Mesenchymal stem cell (in vitro differentiated cells and primary cell): ENCODE measurements around the gene MMRN1.

Experiments used
- DNase-seq: peaks from one replicate; pipeline ENCODE4 v3.0.0-alpha.2; 2013
- H2AFZ ChIP-seq: one replicate; pipeline ENCODE4 v1.6.1; 2013; ENCODE audit warnings: low read depth, mild to moderate bottlenecking, control low read depth, inconsistent platforms, low read length, moderate library complexity
- H2AK5ac ChIP-seq: 2 replicates; pipeline ENCODE4 v1.6.1; 2013; ENCODE audit warnings: low read length, moderate library complexity, mild to moderate bottlenecking, inconsistent platforms; ENCODE audit not compliant: severe bottlenecking
- H2BK120ac ChIP-seq: one replicate; pipeline ENCODE4 v1.6.1; 2013; ENCODE audit warnings: low read depth, mild to moderate bottlenecking, inconsistent platforms, low read length, moderate library complexity
- H2BK12ac ChIP-seq, 2 experiments: one replicate each; pipeline ENCODE4 v1.6.1; 2013; ENCODE audit warnings: inconsistent platforms in 2 of 2, low read length in 2 of 2, mild to moderate bottlenecking in 2 of 2, moderate library complexity in 2 of 2, control low read depth in 1 of 2
- H2BK15ac ChIP-seq: one replicate; pipeline ENCODE4 v1.6.1; 2013; ENCODE audit warnings: mild to moderate bottlenecking, low read depth, inconsistent platforms; ENCODE audit not compliant: poor library complexity, severe bottlenecking
- H2BK5ac ChIP-seq: 2 replicates; pipeline ENCODE4 v1.6.1; 2013; ENCODE audit warnings: low read depth, mild to moderate bottlenecking, low read length, control low read depth, inconsistent platforms; ENCODE audit not compliant: poor library complexity, severe bottlenecking
- H3K14ac ChIP-seq, 2 experiments: one replicate each; pipeline ENCODE4 v1.6.1; 2013; ENCODE audit warnings: inconsistent platforms in 2 of 2, low read length in 2 of 2, control low read depth in 1 of 2, mild to moderate bottlenecking in 1 of 2, moderate library complexity in 1 of 2
- H3K18ac ChIP-seq, 2 experiments: one replicate each; pipeline ENCODE4 v1.6.1; 2013; ENCODE audit warnings: inconsistent platforms in 2 of 2, low read length in 2 of 2, control low read depth in 1 of 2, low read depth in 1 of 2, mild to moderate bottlenecking in 1 of 2
- H3K23ac ChIP-seq, 2 experiments: one replicate each; pipeline ENCODE4 v1.6.1; 2013; ENCODE audit warnings: inconsistent platforms in 2 of 2, low read length in 2 of 2, mild to moderate bottlenecking in 2 of 2, moderate library complexity in 2 of 2, control low read depth in 1 of 2
- H3K27ac ChIP-seq: 2 replicates; pipeline ENCODE4 v1.5.1; 2013; ENCODE audit warnings: mild to moderate bottlenecking, moderate library complexity, low read length, control low read depth, inconsistent platforms; ENCODE audit not compliant: poor library complexity, severe bottlenecking
- H3K27me3 ChIP-seq, 2 experiments: 2 replicates each; pipeline versions ENCODE4 v1.6.1 to v1.7.0; 2013; ENCODE audit warnings: low read length in 2 of 2, mild to moderate bottlenecking in 2 of 2, moderate library complexity in 2 of 2, control low read depth in 1 of 2, inconsistent platforms in 1 of 2; ENCODE audit not compliant: control insufficient read depth in 1 of 2, insufficient read depth in 1 of 2
- H3K36me3 ChIP-seq, 2 experiments: 2 replicates each; pipeline versions ENCODE4 v1.6.1 to v1.7.0; 2013; ENCODE audit warnings: low read length in 2 of 2, control low read depth in 1 of 2, inconsistent platforms in 1 of 2, low read depth in 1 of 2, mild to moderate bottlenecking in 1 of 2; ENCODE audit not compliant: insufficient read depth in 2 of 2, control insufficient read depth in 1 of 2
- H3K4ac ChIP-seq, 2 experiments: one replicate each; pipeline ENCODE4 v1.6.1; 2013; ENCODE audit warnings: inconsistent platforms in 2 of 2, low read length in 2 of 2, mild to moderate bottlenecking in 2 of 2, moderate library complexity in 2 of 2, control low read depth in 1 of 2, low read depth in 1 of 2
- H3K4me1 ChIP-seq: 2 replicates; pipeline ENCODE4 v1.6.1; 2013; ENCODE audit warnings: low read depth, low read length, control low read depth; ENCODE audit not compliant: control insufficient read depth, insufficient read depth
- H3K4me2 ChIP-seq: 2 replicates; pipeline ENCODE4 v1.6.1; 2013; ENCODE audit warnings: low read length, mild to moderate bottlenecking, inconsistent platforms; ENCODE audit not compliant: poor library complexity, severe bottlenecking
- H3K4me3 ChIP-seq, 2 experiments: 2 replicates each; pipeline versions ENCODE4 v1.5.1 to v1.7.0; 2013; ENCODE audit warnings: low read length in 2 of 2, mild to moderate bottlenecking in 2 of 2, control low read depth in 1 of 2, low read depth in 1 of 2; ENCODE audit not compliant: insufficient read depth in 1 of 2
- H3K79me1 ChIP-seq: replicated peaks from 2 replicates; pipeline ENCODE4 v1.6.1; 2013; ENCODE audit warnings: mild to moderate bottlenecking, control low read depth, low read length, inconsistent platforms; ENCODE audit not compliant: poor library complexity, severe bottlenecking
- H3K9ac ChIP-seq: 2 replicates; pipeline ENCODE4 v1.7.0; 2013; ENCODE audit warnings: mild to moderate bottlenecking, low read length, moderate library complexity
- H3K9me3 ChIP-seq: 2 replicates; pipeline ENCODE4 v1.7.0; 2013; ENCODE audit warnings: mild to moderate bottlenecking, low read length; ENCODE audit not compliant: control insufficient read depth
- H4K8ac ChIP-seq: one replicate; pipeline ENCODE4 v1.6.1; 2013; ENCODE audit warnings: inconsistent platforms, mild to moderate bottlenecking, low read length, moderate library complexity
- H4K91ac ChIP-seq: one replicate; pipeline ENCODE4 v1.6.1; 2013; ENCODE audit warnings: mild to moderate bottlenecking, low read length, inconsistent platforms
- WGBS: methylation state at CpG from one replicate; pipeline ENCODE4 v1.1.7; 2013; ENCODE audit warnings: mixed read lengths; 5-methylcytosine and 5-hydroxymethylcytosine counted together

Gene MMRN1

GRCh38 chr4:89909889-89910288, 15.2 kb downstream of the MMRN1 start:
- no peaks in the 10 kb centered on the region for H3K4me1 ChIP-seq
- no peaks in the 10 kb centered on the region for H3K9me3 ChIP-seq
- H4K91ac ChIP-seq: no peak overlapping the region
- no peak overlapping the region for H2AK5ac ChIP-seq
- no peaks in the 10 kb centered on the region for H3K36me3 ChIP-seq
- no peak overlapping the region for H3K27ac ChIP-seq
- no peak overlapping the region for H2BK12ac ChIP-seq
- H3K4me2 ChIP-seq: no peak overlapping the region
- no peak overlapping the region for H3K23ac ChIP-seq
- DNase-seq: no peak
- no peaks in the 10 kb centered on the region for H3K79me1 ChIP-seq
- H2AFZ ChIP-seq: no peak overlapping the region
- no peak overlapping the region for H3K4ac ChIP-seq
- H3K9ac ChIP-seq: no peak overlapping the region
- no peak overlapping the region for H2BK120ac ChIP-seq
- H3K14ac ChIP-seq: no peak overlapping the region
- no peak overlapping the region for H2BK5ac ChIP-seq
- no peaks in the 10 kb centered on the region for H3K27me3 ChIP-seq
- no peak overlapping the region for H4K8ac ChIP-seq
- no peak overlapping the region for H2BK15ac ChIP-seq
- no peak overlapping the region for H3K18ac ChIP-seq
- WGBS: no CpG with 5 or more reads among the region's 1 CpG
- H3K4me3 ChIP-seq: no peak overlapping the region

DNA sequence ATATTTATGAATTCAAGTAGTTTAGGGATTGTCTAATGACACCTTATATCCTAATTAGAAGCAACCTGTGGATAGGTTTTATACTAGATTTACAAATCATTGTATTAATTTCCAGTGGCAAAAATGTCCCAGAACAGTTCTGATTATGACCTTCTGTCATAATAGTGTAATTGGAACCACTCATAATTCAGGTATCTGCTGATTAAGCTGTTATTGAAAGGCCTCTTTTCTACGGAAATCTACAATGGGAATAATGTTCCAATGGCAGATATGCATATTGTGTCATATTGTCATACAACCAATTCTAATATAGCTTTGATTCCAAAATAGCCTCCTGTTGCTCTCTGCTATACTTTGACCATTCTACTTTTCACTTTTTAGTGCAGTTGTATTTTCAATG, 19.0 kb downstream of the MMRN1 start:
- WGBS: no CpG with 5 or more reads among the region's 1 CpG

DNA sequence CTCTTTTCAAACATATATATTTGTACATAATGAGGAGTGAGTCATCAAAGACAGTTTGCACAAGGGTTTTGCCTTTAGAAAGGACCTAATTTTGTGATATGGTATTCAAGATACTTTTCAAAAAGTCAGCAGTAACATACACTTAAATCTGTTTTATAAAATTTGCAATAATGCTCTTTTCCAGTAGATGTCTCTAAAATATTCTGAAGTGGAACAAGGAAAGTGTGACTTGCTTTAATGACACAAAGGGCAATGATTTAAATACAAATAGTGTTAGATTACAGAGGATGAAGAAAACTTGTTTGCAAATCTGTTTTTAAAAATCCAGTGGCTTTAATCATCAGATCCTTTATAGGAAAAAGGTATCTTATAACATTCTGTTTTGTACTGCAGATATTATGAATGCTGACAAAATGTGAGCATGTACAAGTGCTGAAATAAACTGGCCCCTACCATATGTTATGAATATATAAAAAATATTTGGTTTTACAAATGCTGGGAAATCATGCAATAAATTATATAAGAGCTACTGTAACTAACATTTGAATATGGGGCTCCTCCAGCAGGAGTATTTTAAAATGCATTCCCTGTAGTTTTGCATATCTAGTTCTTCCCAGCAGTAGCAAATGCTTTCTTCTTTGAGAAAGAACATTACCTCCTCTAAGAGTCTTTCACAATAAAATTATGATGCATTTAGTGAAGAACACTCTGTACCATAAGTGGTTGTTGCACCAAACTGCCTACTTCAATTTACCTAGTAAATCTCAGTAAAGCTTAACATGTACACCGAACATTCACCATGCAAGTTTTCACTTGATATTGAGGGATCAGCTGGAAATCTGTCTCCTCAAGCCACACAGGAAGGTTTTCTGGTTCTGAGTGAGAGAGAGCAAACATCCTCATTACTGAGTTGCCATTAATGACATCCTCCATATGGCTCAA, 20.2 kb downstream of the MMRN1 start:
- no peak overlapping the region for H2AK5ac ChIP-seq
- H3K4me1 ChIP-seq: no peaks in the 10 kb centered on the region
- no peak overlapping the region for H4K91ac ChIP-seq
- no peak overlapping the region for H3K23ac ChIP-seq
- H3K9me3 ChIP-seq: no peaks in the 10 kb centered on the region
- H2BK15ac ChIP-seq: no peak overlapping the region
- H3K14ac ChIP-seq: no peak overlapping the region
- H3K27ac ChIP-seq: no peak overlapping the region
- no peak overlapping the region for H3K18ac ChIP-seq
- no peak overlapping the region for H3K4me2 ChIP-seq
- no peak overlapping the region for H4K8ac ChIP-seq
- no peak overlapping the region for H3K9ac ChIP-seq
- H2BK5ac ChIP-seq: no peak overlapping the region
- H2BK12ac ChIP-seq: no peak overlapping the region
- no peaks in the 10 kb centered on the region for H3K36me3 ChIP-seq
- DNase-seq: no peak
- 71% methylated on average over 1 of the region's 1 CpG for WGBS
- H2BK120ac ChIP-seq: no peak overlapping the region
- H2AFZ ChIP-seq: no peak overlapping the region
- no peak overlapping the region for H3K4me3 ChIP-seq
- peaks cover 0 to 3% of the 10 kb centered on the region in 2 experiments for H3K27me3 ChIP-seq
- H3K79me1 ChIP-seq: no peaks in the 10 kb centered on the region
- H3K4ac ChIP-seq: no peak overlapping the region

More for the DNA sequence above, 19.0 kb downstream of the MMRN1 start:
- no peak overlapping the region for H3K4me2 ChIP-seq
- no peak overlapping the region for H3K4me3 ChIP-seq
- no peak overlapping the region for H3K14ac ChIP-seq
- H3K18ac ChIP-seq: no peak overlapping the region
- H3K79me1 ChIP-seq: no peaks in the 10 kb centered on the region
- H3K27me3 ChIP-seq: peaks cover 0 to 3% of the 10 kb centered on the region in 2 experiments
- no peak for DNase-seq
- H2BK120ac ChIP-seq: no peak overlapping the region
- no peak overlapping the region for H2AFZ ChIP-seq
- no peak overlapping the region for H2BK5ac ChIP-seq
- H3K9ac ChIP-seq: no peak overlapping the region
- H4K8ac ChIP-seq: no peak overlapping the region
- no peaks in the 10 kb centered on the region for H3K4me1 ChIP-seq
- no peak overlapping the region for H4K91ac ChIP-seq
- no peak overlapping the region for H3K23ac ChIP-seq
- no peak overlapping the region for H3K4ac ChIP-seq
- no peak overlapping the region for H2BK15ac ChIP-seq
- no peak overlapping the region for H2AK5ac ChIP-seq
- no peak overlapping the region for H3K27ac ChIP-seq
- H3K9me3 ChIP-seq: no peaks in the 10 kb centered on the region
- no peaks in the 10 kb centered on the region for H3K36me3 ChIP-seq
- H2BK12ac ChIP-seq: no peak overlapping the region

GRCh38 chr4:89915937-89916336, 21.3 kb downstream of the MMRN1 start:
- Histone ChIP-seq H3K9me3 (no peaks in the 10 kb centered on the region), H3K4ac (no peak overlapping the region), H2AK5ac (no peak overlapping the region), H3K4me3 (no peak overlapping the region), H2BK5ac (no peak overlapping the region), H3K27me3 (peaks cover 0 to 3% of the 10 kb centered on the region in 2 experiments), H4K91ac (no peak overlapping the region), H3K79me1 (no peaks in the 10 kb centered on the region), H3K36me3 (no peaks in the 10 kb centered on the region), H3K18ac (no peak overlapping the region), H2BK15ac (no peak overlapping the region), H2BK120ac (no peak overlapping the region), H2BK12ac (no peak overlapping the region), H3K27ac (no peak overlapping the region), H3K9ac (no peak overlapping the region), H2AFZ (no peak overlapping the region), H3K14ac (no peak overlapping the region), H3K4me2 (no peak overlapping the region), H3K23ac (no peak overlapping the region), H4K8ac (no peak overlapping the region), H3K4me1 (no peaks in the 10 kb centered on the region)
- DNase-seq: no peak
- WGBS: 70% methylated on average over 2 of the region's 3 CpGs
